GM18505 (cell line): ENCODE results near the gene NARS2.
"Not testable (repeated sequence)": the region's sequence is repeated elsewhere in the genome, so short reads cannot be mapped to it uniquely, and the experiment has no call there.

Experiments used
- ATAC-seq: cut with Tn5 transposase; IDR thresholded peaks from one replicate; pipeline ENCODE4 v1.9.1; 2021; ENCODE audit not compliant: unreplicated experiment
- POLR2A ChIP-seq: IDR thresholded peaks from 4 replicates; pipeline ENCODE4 v1.6.1; 2011; ENCODE audit warnings: borderline replicate concordance; ENCODE audit not compliant: insufficient read depth, insufficient read length; ENCODE audit errors: extremely low read depth

NARS2 gene

GRCh38 chr11:78574386-78575381 lies at the start of gene NARS2:
Gene NARS2 (minus strand): TSS chr11:78574864. CDS start chr11:78574488, 376 bp downstream.
- peak; percentile 96 for ATAC-seq
- peak; percentile 86 for TF ChIP-seq POLR2A

DNA sequence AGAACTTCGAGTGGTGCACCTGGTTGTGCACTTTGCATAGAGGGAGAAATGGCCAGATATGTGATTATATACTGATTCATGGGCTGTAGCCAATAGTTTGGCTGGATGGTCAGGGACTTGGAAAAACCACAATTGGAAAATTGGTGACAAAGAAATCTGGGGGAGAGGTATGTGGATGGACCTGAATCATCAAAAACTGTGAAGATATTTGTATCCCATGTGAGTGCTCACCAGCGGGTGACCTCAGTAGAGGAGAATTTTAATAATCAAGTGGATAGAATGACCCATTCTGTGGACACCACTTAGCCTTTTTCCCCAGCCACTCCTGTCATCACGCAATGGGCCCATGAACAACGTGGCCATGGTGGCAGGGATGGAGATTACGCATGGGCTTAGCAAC lies 48.0 kb upstream of the NARS2 start:
- no peak for TF ChIP-seq POLR2A
- no peak for ATAC-seq

DNA sequence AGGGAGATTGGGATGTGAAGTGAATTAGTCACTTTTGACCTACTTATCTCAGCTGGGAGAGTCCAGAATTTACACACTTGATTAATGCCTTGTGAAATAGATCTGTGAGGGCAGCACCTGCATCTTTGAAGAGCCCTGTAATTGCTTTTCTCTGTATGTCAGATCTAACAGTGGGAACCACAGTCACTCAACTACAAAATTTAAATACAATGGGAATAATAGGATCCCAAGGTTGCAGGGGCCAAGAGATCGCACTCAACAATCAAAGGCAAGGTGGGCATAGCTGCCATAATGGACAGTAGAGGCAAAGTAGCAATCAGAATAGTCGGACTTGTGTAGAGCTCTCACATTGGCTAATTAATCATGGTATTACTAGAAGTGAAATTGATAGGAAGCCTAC lies 45.5 kb upstream of the NARS2 start:
- TF ChIP-seq POLR2A, result no peak
- no peak for ATAC-seq

- ATAC-seq, result no peak
Observed at GRCh38 chr11:78615724-78616123, 41.1 kb upstream of the NARS2 start.

GRCh38 chr11:78613378-78613813 lies 38.7 kb upstream of the NARS2 start:
- TF ChIP-seq POLR2A, result no peak
- no peak for ATAC-seq

More at GRCh38 chr11:78615724-78616123, 41.1 kb upstream of the NARS2 start:
- TF ChIP-seq POLR2A, result no peak

- ATAC-seq, result no peak
- TF ChIP-seq POLR2A, result no peak
Observed at GRCh38 chr11:78612721-78613377, 38.2 kb upstream of the NARS2 start.

- not testable (repeated sequence) for ATAC-seq
Observed at GRCh38 chr11:78609321-78609720, 34.7 kb upstream of the NARS2 start.

- no peak for TF ChIP-seq POLR2A
Observed at GRCh38 chr11:78607696-78608095, 33.0 kb upstream of the NARS2 start.

DNA sequence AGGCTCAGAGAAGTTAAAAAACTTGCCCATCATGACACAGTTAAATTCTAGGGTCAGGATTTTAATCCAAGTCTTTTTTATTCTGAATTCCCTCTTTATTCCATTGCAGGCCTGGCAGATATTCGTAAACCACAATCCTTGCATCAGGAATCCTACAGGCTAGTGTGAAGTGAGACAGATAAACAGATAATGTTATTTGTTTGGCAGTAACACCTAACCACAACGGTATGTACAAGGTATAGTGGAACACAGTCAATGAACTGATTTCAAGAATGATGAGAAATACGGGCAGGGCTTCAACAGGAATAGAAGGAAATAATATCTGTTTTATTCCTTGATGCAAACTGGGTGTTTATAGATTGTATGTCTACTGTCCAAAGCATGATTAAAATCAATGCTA lies 32.0 kb upstream of the NARS2 start:
- no peak for TF ChIP-seq POLR2A
- no peak for ATAC-seq

More at GRCh38 chr11:78607696-78608095, 33.0 kb upstream of the NARS2 start:
- ATAC-seq, result no peak

GRCh38 chr11:78605296-78605695 lies 30.6 kb upstream of the NARS2 start:
- no peak for TF ChIP-seq POLR2A
- ATAC-seq, result no peak

DNA sequence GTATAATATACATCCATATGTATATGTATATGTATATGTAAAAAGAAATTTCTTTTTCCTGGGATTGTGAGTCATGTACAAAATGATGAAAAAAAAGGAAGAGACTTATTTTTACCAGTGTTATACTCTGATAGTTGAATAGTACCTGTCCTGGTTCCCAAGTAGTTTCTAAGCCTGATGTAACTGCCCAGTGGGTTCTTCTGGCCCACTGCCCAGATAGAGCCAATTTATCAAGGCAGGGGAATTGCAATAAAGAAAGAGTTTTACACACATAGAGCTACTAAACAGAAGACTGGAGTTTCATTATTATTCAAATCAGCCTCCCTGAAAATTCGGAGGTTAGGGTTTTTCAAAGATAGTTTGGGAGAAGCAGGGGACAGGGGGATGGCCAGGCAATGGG lies 29.1 kb upstream of the NARS2 start:
- no peak for TF ChIP-seq POLR2A
- ATAC-seq, result no peak

- ATAC-seq, result not testable (repeated sequence)
Observed at GRCh38 chr11:78602771-78603170, 28.1 kb upstream of the NARS2 start.

DNA sequence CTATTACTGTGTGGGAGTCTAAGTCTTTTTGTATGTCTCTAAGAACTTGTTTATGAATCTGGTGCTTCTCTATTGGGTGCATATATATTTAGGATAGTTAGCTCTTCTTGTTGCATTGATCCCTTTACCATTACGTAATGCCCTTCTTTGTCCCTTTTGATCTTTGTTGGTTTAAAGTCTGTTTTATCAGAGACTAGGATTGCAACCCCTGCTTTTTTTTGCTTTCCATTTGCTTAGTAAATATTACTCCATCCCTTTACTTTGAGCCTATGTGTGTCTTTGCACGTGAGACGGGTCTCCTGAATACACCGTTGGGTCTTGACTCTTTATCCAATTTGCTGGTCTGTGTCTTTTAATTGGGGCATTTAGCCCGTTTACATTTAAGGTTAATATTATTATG lies 26.4 kb upstream of the NARS2 start:
- not testable (repeated sequence) for ATAC-seq

DNA sequence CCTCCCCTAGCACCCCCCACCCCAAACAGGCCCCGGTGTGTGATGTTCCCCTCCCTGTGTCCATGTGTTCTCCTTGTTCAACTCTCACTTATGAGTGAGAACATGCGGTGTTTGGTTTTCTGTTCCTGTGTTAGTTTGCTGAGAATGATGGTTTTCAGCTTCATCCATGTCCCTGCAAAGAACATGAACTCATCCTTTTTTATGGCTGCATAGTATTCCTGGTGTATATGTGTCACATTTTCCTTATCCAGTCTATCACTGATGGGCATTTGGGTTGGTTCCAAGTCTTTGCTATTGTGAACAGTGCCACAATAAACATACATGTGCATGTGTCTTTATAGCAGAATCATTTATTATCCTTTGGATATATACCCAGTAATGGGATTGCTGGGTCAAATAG lies 22.9 kb upstream of the NARS2 start:
- not testable (repeated sequence) for ATAC-seq
